ENCODE measurements around the gene RPRD1B.

The RPRD1B gene

DNA sequence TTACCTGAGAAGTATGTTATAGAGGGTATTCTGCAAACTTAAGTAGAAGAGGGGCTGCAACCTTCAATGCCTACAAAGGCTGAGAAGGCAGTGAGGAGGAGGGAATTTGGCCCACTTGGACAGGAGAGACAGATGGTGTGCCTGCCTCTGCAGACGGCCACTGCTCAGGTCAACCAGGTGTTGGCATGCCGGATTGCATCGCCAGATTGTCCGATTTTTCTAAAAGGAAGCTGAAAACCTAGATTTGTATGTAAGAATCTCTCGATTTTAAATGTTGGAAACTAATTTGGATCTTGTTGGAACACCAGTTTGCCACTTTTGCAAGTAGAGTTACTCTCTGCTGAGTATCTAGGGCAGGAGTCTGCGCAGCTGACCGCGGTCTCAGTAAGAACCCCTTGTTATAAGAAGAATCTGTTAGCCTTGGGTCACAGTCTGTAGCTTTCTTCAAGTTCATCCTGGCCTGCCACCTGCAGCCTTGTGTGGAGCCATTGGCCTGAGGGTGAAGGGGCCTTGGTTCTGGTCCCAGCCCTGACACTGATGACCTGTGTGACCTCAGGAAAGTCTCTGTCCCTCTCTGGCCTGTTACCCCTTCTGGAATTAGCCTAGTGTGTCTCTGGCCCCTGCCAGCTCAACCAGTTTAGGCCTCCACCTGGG, 77.1 kb downstream of the RPRD1B start:
- Histone ChIP-seq H3K4me3 (ENCODE audit: low read length) (no peak overlapping the region), H3K4me2 (ENCODE audit: low read depth, low read length) (no peak overlapping the region), H3F3A (ENCODE audit: insufficient read depth, low read length) (no peaks in the 10 kb centered on the region), H3K79me2 (ENCODE audit: low read length) (no peaks in the 10 kb centered on the region), H3K9me3 (replicated peaks; ENCODE audit: insufficient read depth, low read length) (no peaks in the 10 kb centered on the region), H3K9me2 (replicated peaks; ENCODE audit: insufficient read depth, low read length) (no peaks in the 10 kb centered on the region), H4K20me1 (ENCODE audit: insufficient read depth, low read length) (no peaks in the 10 kb centered on the region), H3K9ac (ENCODE audit: low read length) (no peak overlapping the region), H3K27me3 (replicated peaks; ENCODE audit: insufficient read depth, low read length) (no peaks in the 10 kb centered on the region), H3K36me3 (replicated peaks; ENCODE audit: insufficient read depth, low read length) (no peaks in the 10 kb centered on the region), H3K27ac (ENCODE audit: low read length) (no peak overlapping the region), H2AFZ (ENCODE audit: low read length) (no peak overlapping the region), H3K4me1 (ENCODE audit: low read length) (no peaks in the 10 kb centered on the region)
- no peak for TF ChIP-seq EZH2 (optimal IDR thresholded peaks at IDR 0.05; ENCODE audit: low read depth, low read length)
- no peak for TF ChIP-seq EZH2phosphoT487 (IDR thresholded peaks at IDR 0.05; ENCODE audit: low read length)
- TF ChIP-seq, protein P1, sequence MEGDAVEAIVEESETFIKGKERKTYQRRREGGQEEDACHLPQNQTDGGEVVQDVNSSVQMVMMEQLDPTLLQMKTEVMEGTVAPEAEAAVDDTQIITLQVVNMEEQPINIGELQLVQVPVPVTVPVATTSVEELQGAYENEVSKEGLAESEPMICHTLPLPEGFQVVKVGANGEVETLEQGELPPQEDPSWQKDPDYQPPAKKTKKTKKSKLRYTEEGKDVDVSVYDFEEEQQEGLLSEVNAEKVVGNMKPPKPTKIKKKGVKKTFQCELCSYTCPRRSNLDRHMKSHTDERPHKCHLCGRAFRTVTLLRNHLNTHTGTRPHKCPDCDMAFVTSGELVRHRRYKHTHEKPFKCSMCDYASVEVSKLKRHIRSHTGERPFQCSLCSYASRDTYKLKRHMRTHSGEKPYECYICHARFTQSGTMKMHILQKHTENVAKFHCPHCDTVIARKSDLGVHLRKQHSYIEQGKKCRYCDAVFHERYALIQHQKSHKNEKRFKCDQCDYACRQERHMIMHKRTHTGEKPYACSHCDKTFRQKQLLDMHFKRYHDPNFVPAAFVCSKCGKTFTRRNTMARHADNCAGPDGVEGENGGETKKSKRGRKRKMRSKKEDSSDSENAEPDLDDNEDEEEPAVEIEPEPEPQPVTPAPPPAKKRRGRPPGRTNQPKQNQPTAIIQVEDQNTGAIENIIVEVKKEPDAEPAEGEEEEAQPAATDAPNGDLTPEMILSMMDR (IDR thresholded peaks at IDR 0.05; ENCODE audit: low read length), result no peak
- DNase-seq, result no peak

DNA sequence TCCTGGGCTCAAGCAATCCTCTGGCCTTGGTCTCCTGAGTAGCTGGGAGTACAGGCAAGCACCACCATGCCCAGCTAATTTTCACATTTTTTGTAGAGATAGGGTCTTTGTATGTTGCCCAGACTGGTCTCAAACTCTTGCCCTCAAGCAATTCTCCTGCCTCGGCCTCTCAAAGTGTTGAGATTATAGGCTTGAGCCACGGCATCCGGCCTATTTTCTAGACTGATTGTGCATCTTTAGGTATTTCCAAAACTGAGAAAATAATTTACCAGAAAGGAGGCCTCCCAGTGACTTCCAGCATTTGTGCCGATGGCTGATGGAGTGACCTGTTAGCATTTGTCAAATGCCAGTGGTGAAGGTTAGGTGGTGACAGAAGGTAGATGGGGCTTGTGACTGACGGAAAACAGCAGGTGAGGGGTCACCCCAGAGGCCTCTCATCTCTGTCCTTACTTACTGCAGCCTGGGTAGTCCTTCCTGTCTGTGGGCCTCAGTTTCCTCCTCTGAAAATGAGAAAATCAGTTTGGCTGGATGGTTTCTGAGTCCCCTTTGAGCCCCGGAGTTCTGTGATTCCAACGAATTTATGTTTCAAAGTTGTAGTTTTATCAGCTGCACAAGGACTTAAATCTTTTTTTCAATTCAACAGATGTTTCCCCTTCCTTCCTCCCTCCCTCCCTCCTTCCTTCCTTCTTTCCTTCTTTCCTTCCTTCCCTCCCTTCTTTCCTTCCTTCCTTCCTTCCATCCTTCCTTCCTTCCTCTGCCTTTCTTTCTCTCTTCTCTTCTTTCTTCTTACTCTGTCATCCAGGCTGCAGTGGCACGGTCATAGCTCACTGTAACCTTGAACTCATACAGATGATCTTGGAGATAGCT, 78.1 kb downstream of the RPRD1B start:
- no peak overlapping the region for H3K4me3 ChIP-seq (ENCODE audit: low read length)
- no peak overlapping the region for H3K9ac ChIP-seq (ENCODE audit: low read length)
- no peaks in the 10 kb centered on the region for H4K20me1 ChIP-seq (ENCODE audit: insufficient read depth, low read length)
- no peak overlapping the region for H2AFZ ChIP-seq (ENCODE audit: low read length)
- H3K4me1 ChIP-seq (ENCODE audit: low read length), result no peaks in the 10 kb centered on the region
- TF ChIP-seq EZH2phosphoT487 (IDR thresholded peaks at IDR 0.05; ENCODE audit: low read length), result no peak
- no peak for TF ChIP-seq EZH2 (optimal IDR thresholded peaks at IDR 0.05; ENCODE audit: low read depth, low read length)
- TF ChIP-seq, protein P1 (IDR thresholded peaks at IDR 0.05; ENCODE audit: low read length), result no peak
- H3K79me2 ChIP-seq (ENCODE audit: low read length), result no peaks in the 10 kb centered on the region
- H3F3A ChIP-seq (ENCODE audit: insufficient read depth, low read length), result no peaks in the 10 kb centered on the region
- H3K27ac ChIP-seq (ENCODE audit: low read length), result no peak overlapping the region
- H3K4me2 ChIP-seq (ENCODE audit: low read depth, low read length), result no peak overlapping the region
- no peaks in the 10 kb centered on the region for H3K9me2 ChIP-seq (replicated peaks; ENCODE audit: insufficient read depth, low read length)
- H3K27me3 ChIP-seq (replicated peaks; ENCODE audit: insufficient read depth, low read length), result no peaks in the 10 kb centered on the region
- H3K9me3 ChIP-seq (replicated peaks; ENCODE audit: insufficient read depth, low read length), result no peaks in the 10 kb centered on the region
- no peaks in the 10 kb centered on the region for H3K36me3 ChIP-seq (replicated peaks; ENCODE audit: insufficient read depth, low read length)
- DNase-seq, result no peak

DNA sequence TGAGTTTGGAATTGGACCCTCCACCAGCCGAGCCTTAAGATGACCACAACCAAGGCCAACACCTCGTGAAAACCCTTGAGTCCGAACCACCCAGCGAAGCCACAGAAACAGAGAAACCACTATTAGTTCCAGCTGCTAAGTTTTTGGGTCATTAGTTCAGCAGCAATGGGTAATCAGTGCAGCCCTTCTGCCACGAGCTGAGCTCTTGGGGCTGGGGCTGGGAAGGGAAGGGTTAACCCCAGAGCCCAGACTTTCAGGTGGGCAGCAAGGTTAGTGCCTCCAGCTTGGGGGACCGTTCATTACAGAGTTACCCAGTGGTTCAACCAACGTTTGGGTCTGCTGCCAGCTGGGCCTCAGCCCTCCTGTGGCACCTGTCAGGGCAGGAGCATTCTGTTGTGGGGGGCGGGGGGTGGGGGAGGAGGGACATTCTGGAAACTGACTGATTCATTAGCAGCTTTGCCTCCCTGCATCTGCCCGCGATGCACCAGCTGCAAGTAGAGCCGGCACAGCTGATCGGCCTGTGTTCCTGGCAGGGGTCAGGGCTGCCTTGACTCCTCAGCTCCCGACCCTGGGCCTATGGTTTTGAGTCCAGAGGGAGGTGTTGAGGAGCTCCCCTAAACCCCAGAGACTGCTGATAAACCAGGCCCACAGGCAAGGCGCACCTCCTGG, 78.8 kb downstream of the RPRD1B start:
- Histone ChIP-seq H3K9me3 (replicated peaks; ENCODE audit: insufficient read depth, low read length) (no peaks in the 10 kb centered on the region), H3K4me2 (ENCODE audit: low read depth, low read length) (no peak overlapping the region), H3K9ac (ENCODE audit: low read length) (no peak overlapping the region), H3K27ac (ENCODE audit: low read length) (no peak overlapping the region), H3K36me3 (replicated peaks; ENCODE audit: insufficient read depth, low read length) (no peaks in the 10 kb centered on the region), H3F3A (ENCODE audit: insufficient read depth, low read length) (no peaks in the 10 kb centered on the region), H4K20me1 (ENCODE audit: insufficient read depth, low read length) (no peaks in the 10 kb centered on the region), H3K4me3 (ENCODE audit: low read length) (no peak overlapping the region), H3K9me2 (replicated peaks; ENCODE audit: insufficient read depth, low read length) (no peaks in the 10 kb centered on the region), H3K79me2 (ENCODE audit: low read length) (no peaks in the 10 kb centered on the region), H3K27me3 (replicated peaks; ENCODE audit: insufficient read depth, low read length) (no peaks in the 10 kb centered on the region), H2AFZ (ENCODE audit: low read length) (no peak overlapping the region), H3K4me1 (ENCODE audit: low read length) (no peaks in the 10 kb centered on the region)
- DNase-seq, result no peak
- TF ChIP-seq EZH2 (optimal IDR thresholded peaks at IDR 0.05; ENCODE audit: low read depth, low read length) (no peak), EZH2phosphoT487 (IDR thresholded peaks at IDR 0.05; ENCODE audit: low read length) (no peak)
- TF ChIP-seq, protein P1 (IDR thresholded peaks at IDR 0.05; ENCODE audit: low read length), result no peak
